HG03196 (cell line): ENCODE results near the gene ZNF653.
A peak's percentile ranks its signal among the peaks of the same experiment; 100 is the strongest.
"Not testable (repeated sequence)": the region's sequence is repeated elsewhere in the genome, so short reads cannot be mapped to it uniquely, and the experiment has no call there.

Source experiments
- ATAC-seq: cut with Tn5 transposase; IDR thresholded peaks from one replicate; pipeline ENCODE4 v1.9.1; 2021; ENCODE audit not compliant: unreplicated experiment

Gene ZNF653

DNA sequence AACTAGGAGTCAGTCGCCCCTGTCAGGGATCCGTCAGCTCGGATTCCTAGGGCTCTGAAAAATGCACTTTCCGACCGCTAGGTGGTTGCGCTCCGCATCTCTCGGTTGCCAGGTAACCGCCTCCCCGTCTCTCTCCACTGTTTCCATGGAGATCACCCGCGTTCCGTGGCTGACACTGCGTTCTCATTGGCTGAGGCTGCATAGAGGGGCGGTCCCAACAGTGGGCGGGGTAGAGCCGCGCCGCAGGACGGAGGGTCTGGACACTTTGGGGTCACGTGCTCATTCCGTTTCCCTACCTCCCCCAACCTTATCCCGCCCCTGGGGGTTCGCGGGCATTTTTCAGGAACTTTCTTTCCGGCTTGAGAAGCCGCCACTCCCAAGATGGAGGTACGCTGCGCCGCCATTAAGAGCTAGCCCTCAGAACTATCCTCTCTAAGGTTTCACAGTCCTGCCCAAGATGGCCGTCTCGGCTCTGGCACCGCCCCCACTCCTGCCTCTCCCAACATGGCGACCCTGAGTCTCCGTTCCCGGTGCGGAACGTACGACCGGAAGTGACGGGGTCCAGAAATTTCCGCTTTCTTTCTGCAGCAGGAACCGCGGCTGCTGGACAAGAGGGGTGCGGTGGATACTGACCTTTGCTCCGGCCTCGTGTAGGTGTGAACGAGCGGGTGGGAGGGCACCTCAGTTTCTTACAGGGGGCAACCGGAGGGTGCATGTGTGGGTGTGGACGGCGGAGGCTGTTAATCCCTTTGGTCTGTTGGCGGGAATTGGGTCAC lies 70.4 kb downstream of the ZNF653 start, which contains the start of the genes ODAD3 and PRKCSH:
Gene ODAD3 (minus strand): TSS at position 65 of the 776 bp plus-strand sequence. CDS start 105 bp downstream, outside the sequence.
Gene PRKCSH (plus strand): TSS at position 579 of the 776 bp plus-strand sequence. CDS start 483 bp downstream, outside the sequence.
- ATAC-seq = peak; percentile 88

GRCh38 chr19:11434703-11435056 lies 71.0 kb downstream of the ZNF653 start:
- no peak for ATAC-seq

DNA sequence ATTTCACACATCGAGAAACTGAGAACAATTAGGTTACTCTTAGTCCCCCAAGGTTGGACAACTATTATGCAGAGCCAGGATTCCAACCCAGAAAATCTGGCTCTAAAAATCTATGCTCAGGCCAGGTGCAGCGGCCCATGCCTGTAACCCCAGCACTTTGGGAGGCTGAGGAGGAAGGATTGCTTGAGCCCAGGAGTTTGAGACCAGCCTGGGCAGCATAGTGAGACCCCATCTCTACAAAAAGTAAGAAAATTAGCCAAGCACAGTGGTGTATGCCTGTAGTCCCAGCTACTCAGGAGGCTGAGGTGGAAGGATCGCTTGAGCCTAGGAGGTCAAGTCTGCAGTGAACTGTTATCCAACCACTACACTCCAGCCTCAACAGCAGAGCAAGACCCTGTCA lies 72.1 kb downstream of the ZNF653 start:
- not testable (repeated sequence) for ATAC-seq
